UCSD-AML1 (cell line): Measurements from ENCODE around the gene LRSAM1.

Experiments
- DNase-seq: peaks from one replicate; lab custom pipeline; 2025; ENCODE audit not compliant: unreplicated experiment; lab: John Stamatoyannopoulos, UW

LRSAM1 gene

DNA sequence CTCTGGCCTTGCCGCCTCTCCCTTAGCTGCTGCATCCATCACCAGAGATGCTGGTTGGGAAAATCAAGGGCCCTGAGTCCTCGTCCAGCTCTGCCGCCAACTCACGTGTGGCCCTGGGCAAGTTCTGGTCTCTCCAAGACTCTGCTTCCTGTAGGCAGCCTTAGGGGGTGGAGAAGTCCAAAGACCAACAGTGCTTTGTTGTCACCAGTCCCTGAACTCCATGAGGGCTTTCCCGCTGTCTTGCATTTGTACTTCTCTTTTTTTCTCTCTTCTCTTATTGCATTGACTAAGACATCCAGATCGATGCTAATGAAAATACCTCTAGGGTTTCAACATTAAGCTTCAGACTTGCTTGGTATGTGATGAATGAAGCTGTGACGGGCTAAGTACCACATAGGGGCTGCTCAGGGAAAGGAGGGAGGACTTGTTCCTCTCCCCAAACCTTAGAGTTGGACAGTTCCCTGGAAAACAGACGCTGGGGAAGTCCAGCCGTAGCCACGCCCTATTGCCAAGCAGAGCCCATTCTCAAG is 97.1 kb downstream of the LRSAM1 start:
- DNase-seq, result no peak

DNA sequence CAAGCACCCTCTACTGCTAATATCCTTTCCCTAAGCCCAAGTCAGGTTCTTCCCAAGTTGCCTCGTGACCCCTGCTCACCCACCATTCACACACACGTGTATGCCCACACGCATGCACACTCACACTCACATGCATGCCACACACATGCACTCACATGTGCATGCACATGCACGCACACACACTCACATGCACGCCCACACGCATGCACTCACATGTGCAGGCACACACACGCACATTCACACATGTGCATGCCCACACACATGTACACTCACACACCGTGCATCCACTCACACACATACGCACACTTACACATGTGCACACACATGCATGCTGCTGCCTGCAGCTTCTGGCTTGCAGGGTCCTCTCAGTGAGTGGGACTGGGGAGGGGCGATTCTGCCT is 97.9 kb downstream of the LRSAM1 start:
- no peak for DNase-seq

DNA sequence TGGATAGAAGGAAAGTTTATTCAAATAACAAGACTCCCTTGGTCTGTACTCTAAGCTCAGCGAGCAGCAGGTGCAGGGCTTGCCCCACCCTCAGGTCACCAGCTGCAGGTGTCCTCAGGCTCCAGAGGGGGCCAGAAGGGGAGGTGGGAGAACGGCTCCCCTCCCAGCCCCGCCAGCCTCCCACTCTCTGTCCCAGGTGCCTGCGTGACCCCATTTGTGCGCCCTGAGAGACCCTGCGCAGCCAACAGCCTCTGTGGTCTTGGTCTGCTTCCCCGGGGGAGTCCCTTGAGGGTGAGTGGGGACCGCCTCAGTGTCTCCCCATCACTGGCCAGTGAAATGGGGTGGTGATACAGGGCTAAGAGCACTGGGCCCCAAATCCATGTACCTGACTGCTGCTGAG is 98.4 kb downstream of the LRSAM1 start:
- DNase-seq, result no peak

DNA sequence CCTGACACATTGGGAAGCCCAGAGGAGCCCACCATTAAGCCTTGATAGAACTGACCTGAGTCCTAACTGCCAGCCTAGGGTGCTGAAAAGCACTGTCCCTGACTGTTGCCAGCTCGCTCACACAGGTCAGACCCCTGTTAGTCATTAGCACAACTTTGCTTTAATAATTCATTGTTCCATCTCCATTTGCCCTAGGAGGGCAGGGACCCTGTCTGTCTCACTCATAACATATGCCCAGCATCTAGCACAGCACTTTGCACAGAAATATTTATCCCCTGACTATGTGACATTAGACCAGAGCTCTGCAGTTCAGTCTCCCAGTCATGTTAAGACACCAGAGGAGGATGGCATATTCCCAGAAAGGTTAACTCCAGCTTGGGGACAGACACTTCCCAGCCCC is 99.0 kb downstream of the LRSAM1 start:
- no peak for DNase-seq

DNA sequence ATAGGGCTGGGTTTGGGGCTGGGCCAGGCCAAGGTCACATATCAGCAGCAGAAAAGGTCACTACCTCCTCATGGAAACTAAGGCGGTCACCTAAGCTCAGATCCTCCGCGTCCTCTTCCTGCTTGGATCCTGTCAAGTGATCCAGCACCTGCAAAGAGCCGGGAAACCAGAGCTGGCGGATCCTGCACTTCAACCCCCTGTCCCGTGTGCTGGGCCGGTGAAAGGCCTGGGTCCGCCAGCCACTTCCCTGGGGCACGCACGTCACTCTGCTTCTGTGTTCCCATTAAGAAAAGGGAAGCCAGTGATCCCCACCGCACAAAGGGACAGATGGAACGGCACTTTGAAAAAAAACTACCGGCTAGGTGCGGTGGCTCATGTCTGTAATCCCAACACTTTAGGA is 99.4 kb downstream of the LRSAM1 start:
- DNase-seq, result no peak
